Stimulated activated naive CD8-positive, alpha-beta T cell treated with anti-CD3 and anti-CD28 coated beads, Interleukin-15, amount 100 ng/mL, for 72 hours (primary cell): ENCODE data around the gene RAI1.

Experiments used
- ATAC-seq: fragments of 150-1000 bp; cut with Tn5 transposase; 2 replicates; pipeline ENCODE4 v1.10.0; 2021; ENCODE audit warnings: mild to moderate bottlenecking, moderate library complexity
- DNase-seq, 2 donors: peaks; one replicate each; pipeline ENCODE4 v3.0.0; 2021 to 2022
- H3K27ac Mint-ChIP-seq, 2 donors: one replicate each; pipeline ENCODE4 v1.8.0; 2022; ENCODE audit warnings: mild to moderate bottlenecking in 2 of 2, mixed read lengths in 2 of 2, moderate library complexity in 2 of 2
- H3K27me3 Mint-ChIP-seq: one replicate; pipeline ENCODE4 v1.8.0; 2022; ENCODE audit warnings: mixed read lengths
- H3K4me1 Mint-ChIP-seq: one replicate; pipeline ENCODE4 v1.8.0; 2022; ENCODE audit warnings: mild to moderate bottlenecking, mixed read lengths
- H3K4me3 Mint-ChIP-seq, 2 donors: one replicate each; pipeline ENCODE4 v1.8.0; 2022; ENCODE audit warnings: mild to moderate bottlenecking in 2 of 2, mixed read lengths in 2 of 2, moderate library complexity in 1 of 2
- H3K9me3 Mint-ChIP-seq, 2 donors: one replicate each; pipeline ENCODE4 v1.8.0; 2022; ENCODE audit warnings: mixed read lengths in 2 of 2

RAI1 gene

GRCh38 chr17:17855976-17856375 is 174.7 kb downstream of the RAI1 start:
- no peaks in the 10 kb centered on the region for H3K9me3 Mint-ChIP-seq
- H3K4me3 Mint-ChIP-seq = no peak overlapping the region
- DNase-seq (no peak), ATAC-seq (no peak)
- peaks cover 89% of the 10 kb centered on the region for H3K4me1 Mint-ChIP-seq
- H3K27me3 Mint-ChIP-seq = no peaks in the 10 kb centered on the region
- H3K27ac Mint-ChIP-seq = no peak overlapping the region

GRCh38 chr17:17856386-17856785 is 175.1 kb downstream of the RAI1 start:
- no peaks in the 10 kb centered on the region for H3K9me3 Mint-ChIP-seq
- H3K4me3 Mint-ChIP-seq = no peak overlapping the region
- no peak for ATAC-seq
- no peak for DNase-seq
- H3K27ac Mint-ChIP-seq = no peak overlapping the region
- H3K27me3 Mint-ChIP-seq = no peaks in the 10 kb centered on the region
- peaks cover 89% of the 10 kb centered on the region for H3K4me1 Mint-ChIP-seq

- ATAC-seq (no peak), DNase-seq (no peak)
- Mint-ChIP-seq H3K4me3 (no peak overlapping the region), H3K27me3 (no peaks in the 10 kb centered on the region), H3K27ac (no peak overlapping the region), H3K9me3 (no peaks in the 10 kb centered on the region), H3K4me1 (peaks cover 89% of the 10 kb centered on the region)
Measured at GRCh38 chr17:17857496-17857895, 176.2 kb downstream of the RAI1 start.

- Mint-ChIP-seq H3K27ac (peak overlapping the region in 1 of 2 donors; percentile 85), H3K27me3 (no peaks in the 10 kb centered on the region), H3K9me3 (no peaks in the 10 kb centered on the region), H3K4me3 (no peak overlapping the region), H3K4me1 (peaks cover 77% of the 10 kb centered on the region)
- DNase-seq (peak; percentile 70 to 71), ATAC-seq (peak; percentile 88)
Measured at GRCh38 chr17:17859909-17860765, 178.9 kb downstream of the RAI1 start.

- no peaks in the 10 kb centered on the region for H3K9me3 Mint-ChIP-seq
- peaks cover 71% of the 10 kb centered on the region for H3K4me1 Mint-ChIP-seq
- H3K4me3 Mint-ChIP-seq = no peak overlapping the region
- H3K27ac Mint-ChIP-seq = no peak overlapping the region
- ATAC-seq (no peak), DNase-seq (no peak)
- H3K27me3 Mint-ChIP-seq = no peaks in the 10 kb centered on the region
Measured at GRCh38 chr17:17860766-17861107, 179.5 kb downstream of the RAI1 start.
